Activated T-cell treated with anti-CD3 and anti-CD28 coated beads, Interleukin-2, amount 50 U/mL, for 72 hours (primary cell): ENCODE data around the gene TPD52L2. TPM values are rescaled to one million over a fixed set of nuclear protein-coding genes. Genes with fewer than 3 reads are reported as not detected.
A peak's percentile ranks its signal among the peaks of the same experiment; 100 is the strongest.

Experiments
- ATAC-seq, 2 donors: fragments of 150-1000 bp; cut with Tn5 transposase; replicated peaks in 1 of 2; 2 replicates each; pipeline ENCODE4 v1.10.0; 2021; ENCODE audit warnings: moderate library complexity in 2 of 2, mild to moderate bottlenecking in 1 of 2
- DNase-seq, 2 donors: peaks; one replicate each; pipeline ENCODE4 v3.0.0; 2021 to 2022; ENCODE audit warnings: mixed read lengths in 1 of 2
- H3K27ac Mint-ChIP-seq: one replicate; pipeline ENCODE4 v1.8.0; 2022; ENCODE audit warnings: mild to moderate bottlenecking, moderate library complexity, mixed read lengths
- H3K27me3 Mint-ChIP-seq: one replicate; pipeline ENCODE4 v1.8.0; 2022; ENCODE audit warnings: low read depth, mixed read lengths
- H3K36me3 Mint-ChIP-seq, 2 donors: one replicate each; pipeline ENCODE4 v1.8.0; 2022; ENCODE audit warnings: mixed read lengths in 2 of 2, mild to moderate bottlenecking in 1 of 2; ENCODE audit not compliant: insufficient read depth in 2 of 2
- H3K4me1 Mint-ChIP-seq: one replicate; pipeline ENCODE4 v1.8.0; 2022; ENCODE audit warnings: low read depth, mixed read lengths
- H3K4me3 Mint-ChIP-seq, 2 donors: one replicate each; pipeline ENCODE4 v1.8.0; 2022; ENCODE audit warnings: mild to moderate bottlenecking in 2 of 2, mixed read lengths in 2 of 2, moderate library complexity in 2 of 2
- H3K9me3 Mint-ChIP-seq, 2 donors: one replicate each; pipeline ENCODE4 v1.8.0; 2022; ENCODE audit warnings: mixed read lengths in 2 of 2
- total RNA-seq, 2 donors: library from RNA; stranded (reverse); gene quantifications; one replicate each; pipeline ENCODE4 v1.2.3, GENCODE V29; 2022

The TPD52L2 gene
- 10 to 100 TPM; 71.5 to 76.8 TPM for total RNA-seq

DNA sequence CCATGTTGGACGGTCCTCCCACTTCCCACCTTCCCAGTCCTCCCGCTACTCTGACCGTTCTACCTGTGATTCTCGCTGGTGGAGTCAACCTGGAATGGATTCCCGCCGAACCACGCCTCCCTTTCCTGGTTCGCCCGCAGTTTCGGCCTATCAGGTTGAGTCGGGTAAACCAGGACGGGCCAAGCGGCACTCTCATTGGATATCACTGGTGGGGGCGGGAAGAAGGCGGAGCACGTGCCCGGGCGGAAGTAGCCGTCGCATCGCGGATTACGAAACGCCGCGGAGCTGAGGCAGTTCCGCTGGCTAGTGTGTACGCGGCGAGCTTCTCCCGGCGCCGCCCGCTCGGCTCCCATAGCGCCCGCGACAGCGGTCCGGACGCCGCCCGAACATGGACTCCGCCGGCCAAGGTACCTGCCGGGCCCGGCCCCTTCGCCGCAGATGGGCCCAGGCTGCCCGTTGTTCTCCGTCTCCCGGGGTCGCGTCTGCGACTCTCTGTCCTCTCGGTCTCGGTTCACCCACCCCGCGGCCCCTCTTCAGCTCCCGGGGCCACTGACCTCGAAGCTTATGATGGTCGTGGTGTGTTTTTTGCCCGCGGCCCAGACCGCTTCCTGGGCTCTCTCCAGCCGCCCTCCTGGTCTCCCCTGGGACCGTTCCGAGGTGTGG lies at the start of gene TPD52L2:
Gene TPD52L2, plus strand, starts transcription at position 293 of the 663 bp plus-strand sequence. Its CDS starts 96 bp downstream, at position 389.
- H3K4me1 Mint-ChIP-seq = peaks cover 40% of the 10 kb centered on the region
- ATAC-seq = peak; percentile 87 to 88
- peak within 1 kb of the TSS; percentile 85 for H3K27ac Mint-ChIP-seq
- no peaks in the 10 kb centered on the region for H3K27me3 Mint-ChIP-seq
- H3K36me3 Mint-ChIP-seq = peaks cover 5 to 10% of the 10 kb centered on the region in 2 donors
- DNase-seq = peak; percentile 97 to 98
- no peaks in the 10 kb centered on the region for H3K9me3 Mint-ChIP-seq
- H3K4me3 Mint-ChIP-seq = peak within 1 kb of the TSS; percentile 84 to 99

DNA sequence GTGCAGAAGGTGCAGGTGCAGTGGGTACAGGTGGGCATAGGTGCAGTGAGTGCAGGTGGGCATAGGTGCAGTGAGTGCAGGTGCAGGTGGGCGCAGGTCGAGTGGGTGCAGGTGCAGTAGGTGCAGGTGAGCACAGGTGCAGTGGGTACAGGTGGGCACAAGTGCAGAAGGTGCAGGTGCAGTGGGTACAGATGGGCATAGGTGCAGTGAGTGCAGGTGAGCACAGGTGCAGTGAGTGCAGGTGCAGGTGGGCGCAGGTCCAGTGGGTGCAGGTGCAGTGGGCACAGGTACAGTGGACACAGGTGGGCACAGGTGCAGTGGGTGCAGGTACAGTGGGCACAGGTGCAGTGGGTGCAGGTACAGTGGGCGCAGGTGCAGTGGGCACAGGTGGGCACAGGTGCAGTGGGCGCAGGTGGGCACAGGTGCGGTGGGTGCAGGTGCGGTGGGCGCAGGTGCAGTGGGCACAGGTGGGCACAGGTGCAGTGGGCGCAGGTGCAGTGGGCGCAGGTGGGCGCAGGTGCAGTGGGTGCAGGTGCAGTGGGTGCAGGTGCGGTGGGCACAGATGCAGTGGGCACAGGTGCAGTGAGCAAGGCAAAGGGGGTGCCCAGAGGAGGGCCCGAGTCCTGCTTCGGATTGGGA lies 49.3 kb upstream of the TPD52L2 start:
- H3K36me3 Mint-ChIP-seq = no peaks in the 10 kb centered on the region
- H3K9me3 Mint-ChIP-seq = no peaks in the 10 kb centered on the region
- H3K4me3 Mint-ChIP-seq = no peak overlapping the region
- H3K4me1 Mint-ChIP-seq = no peaks in the 10 kb centered on the region
- DNase-seq (no peak), ATAC-seq (no peak)
- H3K27me3 Mint-ChIP-seq = peaks cover 8% of the 10 kb centered on the region
- H3K27ac Mint-ChIP-seq = no peak overlapping the region

DNA sequence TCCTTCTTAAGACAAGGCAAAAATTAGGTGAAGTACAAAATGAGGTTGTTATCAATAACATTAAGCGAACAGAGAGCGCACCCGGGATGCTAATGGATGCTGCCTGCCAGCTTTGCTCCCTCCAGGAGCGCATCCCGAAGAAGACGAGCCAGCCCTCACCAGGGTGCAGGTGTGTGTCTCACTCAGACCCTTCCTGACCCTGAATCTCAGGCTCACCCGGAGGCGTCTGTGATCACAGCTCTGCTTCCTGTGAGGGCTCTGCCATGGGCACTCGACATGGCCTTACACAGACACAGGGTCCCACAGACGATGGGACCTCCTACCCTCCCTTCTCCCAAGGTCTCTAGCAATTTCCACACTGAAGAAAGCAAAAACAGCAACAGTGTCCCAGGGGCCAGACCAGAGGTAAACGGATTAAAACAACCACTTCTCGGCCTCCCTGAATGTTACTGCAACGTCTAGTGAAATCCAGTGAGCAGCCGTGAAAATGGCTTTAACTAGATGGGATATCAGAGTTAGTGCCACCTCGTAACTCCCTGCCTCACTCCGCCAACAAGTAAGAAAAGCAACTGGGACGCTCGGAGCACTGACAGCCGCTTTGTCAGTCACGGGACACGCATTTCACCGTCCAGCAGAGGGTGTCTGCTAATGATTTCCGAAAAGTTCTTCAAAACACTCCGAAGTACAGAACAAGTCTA lies 45.7 kb upstream of the TPD52L2 start:
- DNase-seq = no peak
- H3K9me3 Mint-ChIP-seq = no peaks in the 10 kb centered on the region
- no peaks in the 10 kb centered on the region for H3K36me3 Mint-ChIP-seq
- ATAC-seq = no peak
- no peak overlapping the region for H3K4me3 Mint-ChIP-seq
- no peaks in the 10 kb centered on the region for H3K4me1 Mint-ChIP-seq
- H3K27ac Mint-ChIP-seq = no peak overlapping the region
- H3K27me3 Mint-ChIP-seq = peaks cover 15% of the 10 kb centered on the region

DNA sequence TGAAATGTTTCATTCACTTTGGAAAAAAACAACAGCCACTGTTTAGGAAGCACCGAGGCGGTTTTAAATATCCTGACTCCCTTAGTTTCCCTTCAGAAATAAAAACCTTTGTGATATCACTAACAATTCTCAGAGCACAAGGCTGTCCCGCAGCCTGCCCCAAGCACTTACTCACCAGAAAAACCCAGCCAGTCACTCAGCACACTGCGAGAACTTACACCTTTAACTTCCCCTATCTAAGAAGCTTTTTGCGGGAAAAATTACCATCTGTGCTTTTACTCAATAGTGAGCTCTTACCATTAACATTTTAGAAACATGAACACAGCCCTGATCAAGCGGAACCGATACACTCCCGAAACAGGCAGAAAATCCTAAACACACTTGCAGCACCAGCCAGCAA lies 43.3 kb upstream of the TPD52L2 start:
- peaks cover 16% of the 10 kb centered on the region for H3K4me1 Mint-ChIP-seq
- peaks cover 26% of the 10 kb centered on the region for H3K27me3 Mint-ChIP-seq
- no peak for DNase-seq
- H3K27ac Mint-ChIP-seq = no peak overlapping the region
- no peak overlapping the region for H3K4me3 Mint-ChIP-seq
- no peak for ATAC-seq
- H3K36me3 Mint-ChIP-seq = no peaks in the 10 kb centered on the region
- no peaks in the 10 kb centered on the region for H3K9me3 Mint-ChIP-seq

DNA sequence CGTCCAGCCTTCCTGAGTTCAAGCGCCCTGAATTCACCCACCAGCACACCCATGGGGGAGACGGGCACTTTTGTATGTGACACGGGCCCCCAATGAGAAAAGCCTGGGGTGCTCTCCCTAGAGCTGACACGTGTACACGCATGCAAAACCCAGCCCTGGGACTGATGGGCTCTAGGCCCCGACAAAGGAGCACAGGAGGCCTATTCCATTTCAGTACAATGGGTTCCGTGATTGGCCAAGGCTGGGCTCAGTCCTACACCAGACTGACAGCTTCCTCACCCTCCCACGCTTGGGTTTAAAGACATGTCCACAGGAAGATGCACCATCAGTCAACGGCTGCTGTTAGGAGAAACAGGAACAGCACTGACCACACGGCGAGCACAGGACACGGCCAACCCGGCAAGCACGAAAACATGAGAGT lies 42.8 kb upstream of the TPD52L2 start:
- Mint-ChIP-seq H3K4me1 (peaks cover 17% of the 10 kb centered on the region), H3K36me3 (no peaks in the 10 kb centered on the region), H3K4me3 (no peak overlapping the region), H3K27me3 (peaks cover 26% of the 10 kb centered on the region), H3K9me3 (no peaks in the 10 kb centered on the region), H3K27ac (no peak overlapping the region)
- no peak for ATAC-seq
- no peak for DNase-seq

DNA sequence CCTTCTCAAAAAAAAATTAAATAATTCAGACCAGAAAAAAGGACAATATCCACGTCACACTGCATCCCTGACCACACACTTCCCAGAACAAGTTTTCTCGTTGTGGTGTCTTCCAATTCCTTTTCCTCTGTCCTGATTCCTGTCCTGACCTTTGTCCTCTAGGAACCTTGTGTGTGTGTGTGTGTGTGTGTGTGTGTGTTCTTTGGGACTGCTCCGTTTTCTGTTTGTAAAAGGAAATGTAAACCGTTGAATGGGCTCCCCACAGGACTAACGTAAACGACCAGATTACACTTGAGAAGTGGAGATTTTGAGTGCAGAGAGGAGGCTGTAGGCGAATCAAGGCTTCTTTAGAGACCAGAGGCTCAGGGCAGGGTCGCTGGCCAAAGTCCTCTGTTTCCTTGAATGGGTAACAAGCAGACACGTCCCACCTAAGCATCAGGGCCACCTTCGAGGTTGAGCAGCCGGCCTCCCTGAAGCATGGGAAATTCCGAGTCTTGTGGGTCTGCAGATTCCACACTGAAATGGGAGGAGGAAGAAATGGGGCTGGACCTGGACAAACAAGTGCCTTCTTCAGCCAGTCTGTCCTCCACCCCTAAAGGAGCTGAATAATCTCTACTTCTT lies 41.3 kb upstream of the TPD52L2 start:
- Mint-ChIP-seq H3K4me3 (no peak overlapping the region), H3K27ac (no peak overlapping the region), H3K36me3 (no peaks in the 10 kb centered on the region), H3K27me3 (peaks cover 36% of the 10 kb centered on the region), H3K4me1 (peaks cover 17% of the 10 kb centered on the region), H3K9me3 (no peaks in the 10 kb centered on the region)
- no peak for DNase-seq
- ATAC-seq = no peak

DNA sequence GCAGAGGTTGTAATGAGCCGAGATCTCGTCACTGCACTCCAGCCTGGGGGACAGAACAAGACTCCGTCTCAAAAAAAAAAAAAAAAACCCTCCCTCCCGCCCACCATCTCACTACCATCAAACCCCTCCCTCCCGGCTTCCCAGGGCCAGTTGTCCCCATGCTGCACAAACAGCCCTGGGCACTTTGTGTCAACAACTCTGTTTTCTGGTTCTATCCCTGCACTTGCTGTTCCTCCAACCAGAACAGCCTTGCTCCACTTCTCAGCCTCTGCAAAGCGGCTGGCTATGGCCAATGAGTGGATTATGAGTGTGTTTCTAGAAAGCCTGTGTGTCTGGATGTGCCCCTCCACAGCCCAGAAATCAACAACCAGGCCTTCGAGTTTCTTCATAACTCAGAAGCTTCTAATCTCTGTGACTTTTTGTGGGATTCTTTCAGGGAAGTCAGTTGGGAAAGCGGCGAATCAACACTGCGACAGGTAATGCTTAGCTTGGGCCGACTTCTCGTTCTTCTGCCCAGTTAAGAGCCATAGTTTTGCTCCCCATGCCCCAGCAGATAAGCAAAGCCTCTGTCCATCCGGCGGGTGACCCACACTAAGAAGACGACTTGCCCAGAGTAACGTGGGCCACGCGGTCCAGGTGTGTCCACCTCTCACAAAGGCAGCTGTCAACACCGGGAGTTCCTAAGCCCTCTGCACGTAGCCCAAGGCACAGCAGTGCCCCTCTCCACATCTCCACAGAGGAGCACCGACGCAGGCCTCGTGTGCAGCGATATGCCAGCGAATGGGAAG lies 39.5 kb upstream of the TPD52L2 start:
- no peak for ATAC-seq
- Mint-ChIP-seq H3K27me3 (peaks cover 44% of the 10 kb centered on the region), H3K36me3 (peaks cover 5% of the 10 kb centered on the region in 2 donors), H3K4me1 (peaks cover 30% of the 10 kb centered on the region), H3K27ac (no peak overlapping the region), H3K4me3 (no peak overlapping the region), H3K9me3 (no peaks in the 10 kb centered on the region)
- DNase-seq = no peak

DNA sequence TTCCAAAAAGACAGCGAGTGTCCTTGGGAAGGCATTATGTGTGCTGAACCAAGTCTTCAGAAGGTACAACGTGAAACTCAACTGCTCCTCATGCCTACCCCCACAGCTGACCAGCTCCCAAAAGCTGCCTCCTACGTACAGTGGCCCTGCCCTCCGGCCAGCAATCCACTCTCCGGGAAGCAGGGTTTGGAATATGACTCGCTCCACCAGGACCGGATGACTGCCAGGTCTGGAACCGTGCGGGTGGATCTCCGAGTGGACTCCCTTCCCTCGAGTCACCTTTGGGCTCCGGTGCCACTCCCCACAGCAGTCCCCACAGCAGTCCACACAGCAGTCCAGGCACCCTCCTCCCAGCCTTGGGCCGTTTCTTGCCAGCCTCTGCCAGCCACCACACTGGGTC lies 38.3 kb upstream of the TPD52L2 start:
- no peak for DNase-seq
- Mint-ChIP-seq H3K4me3 (no peak overlapping the region), H3K27me3 (peaks cover 44% of the 10 kb centered on the region), H3K27ac (no peak overlapping the region), H3K9me3 (no peaks in the 10 kb centered on the region), H3K4me1 (peaks cover 30% of the 10 kb centered on the region), H3K36me3 (peaks cover 5% of the 10 kb centered on the region in 2 donors)
- no peak for ATAC-seq

DNA sequence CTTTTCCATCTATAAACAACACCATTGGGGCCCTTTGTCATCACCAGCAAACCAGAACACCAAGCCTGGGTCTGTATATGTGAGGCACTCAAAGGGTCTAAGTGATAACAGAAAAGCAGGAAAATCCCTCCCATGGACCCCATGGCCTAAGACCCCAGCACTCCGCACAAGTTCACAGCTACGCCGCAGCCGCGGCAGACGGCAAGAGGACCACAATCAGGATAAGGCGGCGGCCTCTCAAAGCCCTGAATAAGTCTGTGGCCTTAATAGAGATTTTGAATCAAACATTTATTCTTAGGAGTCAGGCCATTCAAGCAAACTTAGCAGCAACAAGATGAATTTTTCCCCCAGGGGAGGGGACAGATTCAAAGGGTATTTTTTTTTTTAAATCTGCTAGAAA lies 36.9 kb upstream of the TPD52L2 start:
- Mint-ChIP-seq H3K4me3 (peak overlapping the region in 1 of 2 donors; percentile 16), H3K27me3 (peaks cover 47% of the 10 kb centered on the region), H3K36me3 (peaks cover 5% of the 10 kb centered on the region in 2 donors), H3K27ac (no peak overlapping the region), H3K4me1 (peaks cover 30% of the 10 kb centered on the region), H3K9me3 (no peaks in the 10 kb centered on the region)
- no peak for DNase-seq
- no peak for ATAC-seq

DNA sequence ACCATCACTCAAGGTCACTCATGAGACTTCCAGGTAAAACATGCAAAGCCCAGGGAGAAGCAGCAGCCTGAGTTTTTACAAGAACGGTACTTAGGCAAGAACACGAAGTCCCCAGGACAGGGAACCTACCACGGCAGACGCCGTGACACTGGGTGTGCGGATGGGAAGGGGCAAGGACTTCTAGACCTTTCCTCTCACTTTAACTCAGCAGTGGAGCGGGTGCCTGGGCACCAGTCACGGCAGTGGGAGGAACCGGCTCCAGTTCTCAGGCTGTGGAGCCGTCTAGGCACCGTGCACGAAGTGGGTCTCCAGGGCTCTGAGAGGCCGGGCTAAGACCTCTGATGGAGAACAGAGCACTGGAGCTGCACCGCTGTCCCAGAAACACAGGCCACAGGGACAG lies 36.5 kb upstream of the TPD52L2 start:
- H3K4me3 Mint-ChIP-seq = peak overlapping the region in 1 of 2 donors; percentile 16
- peaks cover 5% of the 10 kb centered on the region in 2 donors for H3K36me3 Mint-ChIP-seq
- peaks cover 50% of the 10 kb centered on the region for H3K27me3 Mint-ChIP-seq
- peaks cover 30% of the 10 kb centered on the region for H3K4me1 Mint-ChIP-seq
- no peaks in the 10 kb centered on the region for H3K9me3 Mint-ChIP-seq
- ATAC-seq (no peak), DNase-seq (no peak)
- no peak overlapping the region for H3K27ac Mint-ChIP-seq

DNA sequence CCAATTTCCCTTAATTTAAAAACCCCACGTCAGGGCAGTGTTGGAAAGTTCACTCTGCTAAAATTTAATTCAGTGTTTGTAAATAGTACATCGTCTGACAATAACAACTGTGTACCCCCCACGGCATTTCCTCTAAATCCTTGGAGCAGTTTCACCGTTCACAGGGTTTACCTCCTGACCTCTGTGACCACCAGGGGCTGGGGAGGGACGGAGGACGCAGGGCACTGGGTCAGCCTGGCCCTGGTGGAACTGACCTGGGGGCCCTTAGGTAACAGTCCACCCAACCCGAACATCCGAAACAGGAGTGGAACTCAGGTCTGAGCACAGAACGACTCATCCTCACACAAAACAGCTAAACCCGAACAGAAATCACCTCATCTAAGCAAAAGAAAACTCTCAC lies 36.1 kb upstream of the TPD52L2 start:
- Mint-ChIP-seq H3K27me3 (peaks cover 50% of the 10 kb centered on the region), H3K27ac (no peak overlapping the region), H3K4me3 (peak overlapping the region; percentile 20 to 93), H3K4me1 (peaks cover 30% of the 10 kb centered on the region), H3K9me3 (no peaks in the 10 kb centered on the region), H3K36me3 (peaks cover 5% of the 10 kb centered on the region in 2 donors)
- DNase-seq (no peak), ATAC-seq (no peak)

DNA sequence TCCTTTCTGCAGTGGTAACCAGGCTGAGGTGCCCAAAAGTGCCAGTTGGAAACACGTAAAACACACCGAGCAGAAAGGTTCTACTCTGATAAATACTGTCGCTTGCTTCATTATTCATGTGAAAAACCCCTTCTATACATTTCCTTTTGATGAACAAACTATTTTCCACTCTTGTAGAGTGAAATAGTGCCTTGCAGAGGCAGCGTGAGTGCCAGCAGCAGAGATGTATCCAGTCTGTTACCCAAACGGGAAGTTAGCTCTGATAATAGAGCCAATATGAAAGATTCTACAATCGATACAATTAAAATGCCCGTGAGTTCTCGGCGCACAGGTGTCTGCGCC lies 35.5 kb upstream of the TPD52L2 start:
- H3K27ac Mint-ChIP-seq = peak overlapping the region; percentile 85
- peaks cover 5% of the 10 kb centered on the region in 2 donors for H3K36me3 Mint-ChIP-seq
- DNase-seq (no peak), ATAC-seq (peak in 1 of 2 donors; percentile 18)
- no peaks in the 10 kb centered on the region for H3K9me3 Mint-ChIP-seq
- peak overlapping the region; percentile 91 to 93 for H3K4me3 Mint-ChIP-seq
- H3K27me3 Mint-ChIP-seq = peaks cover 52% of the 10 kb centered on the region
- H3K4me1 Mint-ChIP-seq = peaks cover 30% of the 10 kb centered on the region
